Parathyroid adenoma (tissue), 2 donors: Measurements from ENCODE around the gene TPPP.

Experiments used
- H2AFZ ChIP-seq: fragments of 300-600 bp; sonication (generic); one replicate; pipeline ENCODE4 v1.7.0; 2017; ENCODE audit warnings: antibody characterized with exemption, mild to moderate bottlenecking
- H3K27ac ChIP-seq: fragments of 300-600 bp; sonication (generic); one replicate; pipeline ENCODE4 v1.7.0; 2017
- H3K27me3 ChIP-seq: fragments of 300-600 bp; sonication (generic); one replicate; pipeline ENCODE4 v1.7.0; 2017; ENCODE audit warnings: low read length; ENCODE audit not compliant: control insufficient read depth, insufficient read depth
- H3K36me3 ChIP-seq: fragments of 300-600 bp; sonication (generic); one replicate; pipeline ENCODE4 v1.7.0; 2017; ENCODE audit warnings: low read length; ENCODE audit not compliant: control insufficient read depth, insufficient read depth
- H3K4me1 ChIP-seq: fragments of 300-600 bp; sonication (generic); one replicate; pipeline ENCODE4 v1.7.0; 2017; ENCODE audit warnings: control low read depth
- H3K4me2 ChIP-seq: fragments of 300-600 bp; sonication (generic); one replicate; pipeline ENCODE4 v1.7.0; 2017; ENCODE audit warnings: low read length
- H3K4me3 ChIP-seq: fragments of 300-600 bp; sonication (generic); one replicate; pipeline ENCODE4 v1.7.0; 2017; ENCODE audit warnings: low read depth, low read length
- H3K79me2 ChIP-seq: fragments of 300-600 bp; sonication (generic); one replicate; pipeline ENCODE4 v1.7.0; 2017; ENCODE audit warnings: control low read depth
- H3K9ac ChIP-seq: fragments of 300-600 bp; sonication (generic); one replicate; pipeline ENCODE4 v1.7.0; 2017; ENCODE audit warnings: mild to moderate bottlenecking
- H3K9me3 ChIP-seq: fragments of 300-600 bp; sonication (generic); one replicate; pipeline ENCODE4 v1.7.0; 2017; ENCODE audit warnings: low read length; ENCODE audit not compliant: control insufficient read depth
- CTCF ChIP-seq: fragments of 300-600 bp; sonication (generic); IDR thresholded peaks from one replicate; pipeline ENCODE4 v1.7.0; 2017; ENCODE audit warnings: antibody characterized with exemption, mild to moderate bottlenecking
- donor health status: primary hyperparathyroidism.

Gene TPPP

GRCh38 chr5:663436-664342 lies 29.5 kb downstream of the TPPP start:
- H3K79me2 ChIP-seq, result no peaks in the 10 kb centered on the region
- H3K9ac ChIP-seq, result no peak overlapping the region
- H3K27me3 ChIP-seq, result no peaks in the 10 kb centered on the region
- H3K4me1 ChIP-seq, result no peaks in the 10 kb centered on the region
- no peak for TF ChIP-seq CTCF
- no peaks in the 10 kb centered on the region for H3K36me3 ChIP-seq
- no peak overlapping the region for H3K4me3 ChIP-seq
- H3K9me3 ChIP-seq, result no peaks in the 10 kb centered on the region
- no peak overlapping the region for H2AFZ ChIP-seq
- no peak overlapping the region for H3K4me2 ChIP-seq
- no peak overlapping the region for H3K27ac ChIP-seq

DNA sequence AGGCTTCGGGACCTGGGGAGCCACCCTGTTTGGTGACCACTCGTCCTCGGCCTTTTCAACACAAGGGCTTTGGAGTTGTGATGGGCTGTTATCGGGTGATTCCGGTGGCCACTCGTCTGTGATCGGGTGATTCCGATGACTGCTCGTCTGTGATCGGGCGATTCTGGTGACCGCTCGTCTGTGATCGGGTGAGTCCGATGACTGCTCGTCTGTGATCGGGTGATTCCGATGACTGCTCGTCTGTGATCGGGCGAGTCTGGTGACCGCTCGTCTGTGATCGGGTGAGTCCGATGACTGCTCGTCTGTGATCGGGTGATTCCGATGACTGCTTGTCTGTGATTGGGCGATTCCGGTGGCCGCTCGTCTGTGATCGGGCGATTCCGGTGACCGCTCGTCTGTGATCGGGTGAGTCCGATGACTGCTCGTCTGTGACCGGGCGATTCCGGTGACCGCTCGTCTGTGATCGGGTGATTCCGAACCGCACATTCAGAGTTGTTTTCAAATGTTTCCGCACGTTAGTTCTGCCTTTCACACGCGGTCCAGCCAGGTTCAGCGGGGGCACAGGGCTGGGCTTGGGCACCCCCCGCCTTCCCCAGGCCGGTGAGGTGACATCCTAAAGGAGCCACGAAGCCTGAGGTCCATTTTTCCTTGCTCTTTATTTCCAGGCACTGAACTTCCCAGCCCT lies 30.3 kb downstream of the TPPP start:
- Histone ChIP-seq H3K36me3 (no peaks in the 10 kb centered on the region), H3K4me3 (no peak overlapping the region)

GRCh38 chr5:661891-662750 lies 31.0 kb downstream of the TPPP start:
- no peaks in the 10 kb centered on the region for H3K36me3 ChIP-seq
- no peaks in the 10 kb centered on the region for H3K4me1 ChIP-seq
- no peak overlapping the region for H3K4me2 ChIP-seq
- no peak overlapping the region for H3K9ac ChIP-seq
- H3K4me3 ChIP-seq, result no peak overlapping the region
- H3K27ac ChIP-seq, result no peak overlapping the region
- TF ChIP-seq CTCF, result no peak
- no peaks in the 10 kb centered on the region for H3K27me3 ChIP-seq
- no peak overlapping the region for H2AFZ ChIP-seq
- H3K9me3 ChIP-seq, result no peaks in the 10 kb centered on the region
- H3K79me2 ChIP-seq, result no peaks in the 10 kb centered on the region

More for the DNA sequence above, 30.3 kb downstream of the TPPP start:
- H3K27ac ChIP-seq, result no peak overlapping the region
- H3K4me1 ChIP-seq, result no peaks in the 10 kb centered on the region
- no peaks in the 10 kb centered on the region for H3K27me3 ChIP-seq
- no peak overlapping the region for H3K9ac ChIP-seq
- TF ChIP-seq CTCF, result no peak
- no peaks in the 10 kb centered on the region for H3K79me2 ChIP-seq
- H3K9me3 ChIP-seq, result no peaks in the 10 kb centered on the region
- no peak overlapping the region for H2AFZ ChIP-seq
- no peak overlapping the region for H3K4me2 ChIP-seq

DNA sequence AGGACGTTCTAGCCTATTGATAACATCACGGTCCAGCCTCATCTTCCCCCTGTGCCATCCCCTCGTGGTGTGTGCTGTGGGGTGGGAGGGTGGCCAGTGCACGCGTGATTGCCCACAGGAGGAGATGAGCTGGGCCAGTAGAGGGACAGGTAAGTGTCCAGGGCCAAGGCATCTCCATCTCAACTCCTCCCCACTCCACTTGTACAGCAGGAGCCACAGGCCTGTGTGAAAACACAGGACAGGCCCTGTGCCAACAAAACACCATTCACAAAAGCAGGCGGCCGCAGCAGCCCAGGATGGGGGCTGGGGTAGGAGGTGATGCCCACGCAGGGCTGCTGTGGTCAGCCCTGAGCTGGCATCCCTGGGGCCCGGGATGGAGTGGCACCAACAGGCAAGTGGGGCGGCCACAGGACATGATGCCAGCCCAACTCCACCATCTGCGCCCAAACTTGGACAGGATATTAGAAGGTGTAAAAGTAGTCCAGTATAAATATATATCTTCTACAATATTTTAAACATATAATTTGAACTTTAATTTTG lies 32.6 kb downstream of the TPPP start:
- no peak overlapping the region for H3K27ac ChIP-seq

More for the DNA sequence above, 32.6 kb downstream of the TPPP start:
- Histone ChIP-seq H3K79me2 (no peaks in the 10 kb centered on the region), H3K4me1 (no peaks in the 10 kb centered on the region), H3K4me3 (no peak overlapping the region), H3K9ac (no peak overlapping the region), H3K9me3 (no peaks in the 10 kb centered on the region), H3K4me2 (no peak overlapping the region), H3K36me3 (no peaks in the 10 kb centered on the region), H3K27me3 (no peaks in the 10 kb centered on the region), H2AFZ (no peak overlapping the region)
- no peak for TF ChIP-seq CTCF
